Tibial artery (tissue), 4 donors: ENCODE measurements around the gene S1PR4.

Experiments
- DNase-seq, 2 donors: peaks; one replicate each; pipeline ENCODE4 v3.0.0-alpha.2; 2019
- H3K27ac ChIP-seq, 2 donors: fragments of 200-600 bp; sonication (generic) in 1 of 2; 1 replicate in 1 of 2; 2 replicates in 1 of 2; pipeline ENCODE4 v1.5.1; 2018 to 2019; ENCODE audit warnings: mild to moderate bottlenecking in 1 of 2
- H3K27me3 ChIP-seq, 2 donors: fragments of 200-600 bp; sonication (generic) in 1 of 2; one replicate each; pipeline versions ENCODE4 v1.5.1 to v1.6.0; 2016 to 2019
- H3K36me3 ChIP-seq, 3 donors: fragments of 200-600 bp; sonication (generic) in 2 of 3; one replicate each; pipeline ENCODE4 v1.5.1; 2016 to 2019; ENCODE audit warnings: mild to moderate bottlenecking in 2 of 3
- H3K4me1 ChIP-seq, 4 donors: fragments of 200-600 bp; sonication (generic) in 2 of 4; 1 replicate in 3 of 4; 2 replicates in 1 of 4; pipeline ENCODE4 v1.5.1; 2016 to 2019
- H3K4me3 ChIP-seq, 2 donors: fragments of 200-600 bp; sonication (generic) in 1 of 2; 1 replicate in 1 of 2; 2 replicates in 1 of 2; pipeline ENCODE4 v1.5.1; 2018 to 2019; ENCODE audit warnings: mild to moderate bottlenecking in 2 of 2
- H3K9me3 ChIP-seq, 3 donors: fragments of 200-600 bp; sonication (generic) in 1 of 3; one replicate each; pipeline ENCODE4 v1.5.1; 2016 to 2019
- CTCF ChIP-seq, 2 experiments: fragments of 200-600 bp in 1 of 2; fragments of 450-650 bp in 1 of 2; IDR thresholded peaks; one replicate each; pipeline ENCODE4 v1.5.1; 2017 to 2019; ENCODE audit warnings: antibody characterized with exemption in 2 of 2, mild to moderate bottlenecking in 1 of 2, moderate library complexity in 1 of 2
- intact Hi-C: fragments of 100-400 bp; cut with DNase I; formaldehyde crosslinking; loops from one replicate; pipeline ENCODE4 v1.15.0; 2023; ENCODE audit warnings: low total_unique reads

S1PR4 gene

DNA sequence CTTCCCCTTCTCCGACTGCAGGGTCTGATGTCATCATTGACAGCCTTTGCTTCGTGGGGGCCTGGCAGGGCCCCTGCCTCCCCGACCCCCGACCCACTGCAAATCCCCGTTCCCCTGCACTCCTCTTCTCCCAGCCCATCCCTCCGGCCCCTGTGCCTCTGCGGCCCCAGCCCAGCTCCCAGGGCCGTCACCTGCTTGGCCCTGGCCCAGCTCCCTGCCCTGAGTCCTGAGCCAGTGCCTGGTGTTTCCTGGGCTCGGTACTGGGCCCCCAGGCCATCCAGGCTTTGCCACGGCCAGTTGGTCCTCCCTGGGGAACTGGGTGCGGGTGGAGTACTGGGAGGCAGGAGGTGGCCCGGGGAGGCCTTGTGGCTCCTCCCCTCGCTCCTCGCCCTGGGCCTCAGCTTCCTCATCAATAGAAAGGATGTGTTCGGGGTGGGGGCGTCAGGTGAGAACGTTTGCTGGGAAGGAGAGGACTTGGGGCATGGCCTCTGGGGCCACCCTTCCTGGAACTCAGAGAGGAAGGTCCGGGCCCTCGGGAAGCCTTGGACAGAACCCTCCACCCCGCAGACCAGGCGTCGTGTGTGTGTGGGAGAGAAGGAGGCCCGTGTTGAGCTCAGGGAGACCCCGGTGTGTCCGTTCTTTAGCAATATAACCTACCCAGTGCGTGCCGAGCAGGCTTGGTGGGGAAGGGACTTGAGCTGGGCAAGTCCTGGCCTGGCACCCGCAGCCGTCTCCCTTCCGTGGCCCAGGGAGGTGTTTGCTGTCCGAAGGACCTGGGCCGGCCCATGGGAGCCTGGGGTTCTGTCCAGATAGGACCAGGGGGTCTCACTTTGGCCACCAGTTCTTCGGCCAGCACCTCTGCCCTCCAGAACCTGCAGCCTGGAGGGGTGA is 30.0 kb downstream of the S1PR4 start:
- Histone ChIP-seq H3K4me3 (no peak overlapping the region), H3K4me1 (no peaks in the 10 kb centered on the region), H3K9me3 (no peaks in the 10 kb centered on the region), H3K36me3 (peaks cover 40 to 61% (median 48%) of the 10 kb centered on the region in 3 donors), H3K27me3 (no peaks in the 10 kb centered on the region), H3K27ac (no peak overlapping the region)
- TF ChIP-seq CTCF (IDR thresholded peaks at IDR 0.05), result no peak
- intact Hi-C loops, result no loop called here
- DNase-seq, result no peak

GRCh38 chr19:3210347-3211017 is 31.9 kb downstream of the S1PR4 start:
- Histone ChIP-seq H3K36me3 (peaks cover 23 to 42% (median 30%) of the 10 kb centered on the region in 3 donors), H3K4me1 (no peaks in the 10 kb centered on the region), H3K27me3 (no peaks in the 10 kb centered on the region), H3K9me3 (no peaks in the 10 kb centered on the region), H3K27ac (no peak overlapping the region), H3K4me3 (no peak overlapping the region)
- DNase-seq, result peak in 1 of 2 donors; percentile 40
- intact Hi-C loops, result no loop called here
- peak; percentile 39 to 52 for TF ChIP-seq CTCF (IDR thresholded peaks at IDR 0.05)

- TF ChIP-seq CTCF (IDR thresholded peaks at IDR 0.05), result no peak
- Histone ChIP-seq H3K4me1 (no peaks in the 10 kb centered on the region), H3K36me3 (peaks cover 16 to 35% (median 24%) of the 10 kb centered on the region in 3 donors), H3K9me3 (no peaks in the 10 kb centered on the region), H3K4me3 (no peak overlapping the region), H3K27ac (no peak overlapping the region), H3K27me3 (no peaks in the 10 kb centered on the region)
- DNase-seq, result no peak
- intact Hi-C loops, result no loop called here
Measured at GRCh38 chr19:3211191-3211590, 32.6 kb downstream of the S1PR4 start.

GRCh38 chr19:3213159-3213558 is 34.6 kb downstream of the S1PR4 start:
- Histone ChIP-seq H3K27me3 (no peaks in the 10 kb centered on the region), H3K4me1 (no peaks in the 10 kb centered on the region), H3K36me3 (peaks cover 0 to 15% (median 4%) of the 10 kb centered on the region in 3 donors), H3K9me3 (no peaks in the 10 kb centered on the region), H3K27ac (no peak overlapping the region), H3K4me3 (no peak overlapping the region)
- TF ChIP-seq CTCF (IDR thresholded peaks at IDR 0.05), result no peak
- DNase-seq, result no peak
- intact Hi-C loops, result no loop called here

- peaks cover 0 to 19% of the 10 kb centered on the region in 2 donors for H3K27me3 ChIP-seq
- H3K27ac ChIP-seq, result no peak overlapping the region
- H3K4me1 ChIP-seq, result no peaks in the 10 kb centered on the region
- no peak overlapping the region for H3K4me3 ChIP-seq
- no peaks in the 10 kb centered on the region for H3K36me3 ChIP-seq
- H3K9me3 ChIP-seq, result no peaks in the 10 kb centered on the region
- DNase-seq, result no peak
- TF ChIP-seq CTCF (IDR thresholded peaks at IDR 0.05), result no peak
- intact Hi-C loops, result no loop called here
Measured at GRCh38 chr19:3216874-3217273, 38.3 kb downstream of the S1PR4 start.
